ENCODE results near the gene AFF2. TPM values are rescaled to one million over a fixed set of nuclear protein-coding genes. Genes with fewer than 3 reads are reported as not detected.

Gene AFF2
- total RNA-seq, 2 donors from 2014 or later = 7.4 to 16.6 TPM

DNA sequence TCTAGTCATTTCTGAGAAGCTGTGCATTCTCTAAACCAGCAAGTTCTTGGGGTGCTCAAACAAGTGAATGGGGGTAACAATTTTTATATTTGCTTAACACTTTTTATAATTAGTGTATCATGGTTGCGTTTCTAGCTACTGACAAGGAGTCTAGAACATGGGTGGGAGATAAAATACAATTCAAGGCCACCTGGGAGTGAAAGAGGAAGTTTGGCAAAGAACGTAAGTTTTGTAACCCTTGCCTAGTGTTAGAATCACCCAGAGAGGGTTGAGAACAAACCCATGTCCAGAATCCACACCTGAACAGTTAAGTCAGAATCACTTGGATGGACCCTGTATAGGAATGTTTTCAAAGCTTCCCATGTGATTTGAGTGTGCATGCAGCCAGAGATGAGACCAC, 92.7 kb downstream of the AFF2 start:
- TF ChIP-seq, protein P1, sequence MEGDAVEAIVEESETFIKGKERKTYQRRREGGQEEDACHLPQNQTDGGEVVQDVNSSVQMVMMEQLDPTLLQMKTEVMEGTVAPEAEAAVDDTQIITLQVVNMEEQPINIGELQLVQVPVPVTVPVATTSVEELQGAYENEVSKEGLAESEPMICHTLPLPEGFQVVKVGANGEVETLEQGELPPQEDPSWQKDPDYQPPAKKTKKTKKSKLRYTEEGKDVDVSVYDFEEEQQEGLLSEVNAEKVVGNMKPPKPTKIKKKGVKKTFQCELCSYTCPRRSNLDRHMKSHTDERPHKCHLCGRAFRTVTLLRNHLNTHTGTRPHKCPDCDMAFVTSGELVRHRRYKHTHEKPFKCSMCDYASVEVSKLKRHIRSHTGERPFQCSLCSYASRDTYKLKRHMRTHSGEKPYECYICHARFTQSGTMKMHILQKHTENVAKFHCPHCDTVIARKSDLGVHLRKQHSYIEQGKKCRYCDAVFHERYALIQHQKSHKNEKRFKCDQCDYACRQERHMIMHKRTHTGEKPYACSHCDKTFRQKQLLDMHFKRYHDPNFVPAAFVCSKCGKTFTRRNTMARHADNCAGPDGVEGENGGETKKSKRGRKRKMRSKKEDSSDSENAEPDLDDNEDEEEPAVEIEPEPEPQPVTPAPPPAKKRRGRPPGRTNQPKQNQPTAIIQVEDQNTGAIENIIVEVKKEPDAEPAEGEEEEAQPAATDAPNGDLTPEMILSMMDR (IDR thresholded peaks at IDR 0.05) = no peak
- ATAC-seq (ENCODE audit: insufficient number of reproducible peaks, low FRiP score, low read depth) = no peak
- Histone ChIP-seq H3K27ac (no peak overlapping the region), H3K4me3 (no peak overlapping the region), H3K9me3 (no peaks in the 10 kb centered on the region), H3K4me1 (ENCODE audit: control insufficient read depth in 1 of 2, low read depth in 2 of 2) (no peaks in the 10 kb centered on the region), H3K36me3 (no peaks in the 10 kb centered on the region), H3K27me3 (replicated peaks; ENCODE audit: insufficient read depth) (no peaks in the 10 kb centered on the region)
- DNase-seq (ENCODE audit: low spot score) = no peak

DNA sequence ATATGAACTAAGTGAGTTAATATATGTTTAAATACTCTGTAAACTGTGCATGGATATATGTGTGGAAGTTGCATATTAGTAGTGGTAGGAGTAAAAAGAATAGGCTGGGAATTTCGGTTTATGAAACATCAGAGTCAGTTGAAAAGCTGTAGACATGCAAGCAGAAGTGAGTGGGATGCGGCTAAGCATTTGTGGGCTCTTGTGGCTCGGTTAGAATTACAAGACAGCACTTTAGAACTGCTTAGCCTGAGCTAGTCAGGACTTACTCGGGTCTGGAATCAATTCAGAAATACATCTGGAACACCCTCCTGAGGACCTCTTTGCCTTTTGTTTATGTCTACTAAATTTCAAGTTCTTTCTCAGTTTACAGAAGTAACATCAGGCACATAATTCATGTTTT, 93.6 kb downstream of the AFF2 start:
- no peak for DNase-seq (ENCODE audit: low spot score)
- Histone ChIP-seq H3K27me3 (replicated peaks; ENCODE audit: insufficient read depth) (no peaks in the 10 kb centered on the region), H3K4me3 (no peak overlapping the region), H3K27ac (no peak overlapping the region), H3K4me1 (ENCODE audit: control insufficient read depth in 1 of 2, low read depth in 2 of 2) (no peaks in the 10 kb centered on the region), H3K36me3 (no peaks in the 10 kb centered on the region), H3K9me3 (no peaks in the 10 kb centered on the region)
- ATAC-seq (ENCODE audit: insufficient number of reproducible peaks, low FRiP score, low read depth) = no peak
- TF ChIP-seq, protein P1 (IDR thresholded peaks at IDR 0.05) = no peak

DNA sequence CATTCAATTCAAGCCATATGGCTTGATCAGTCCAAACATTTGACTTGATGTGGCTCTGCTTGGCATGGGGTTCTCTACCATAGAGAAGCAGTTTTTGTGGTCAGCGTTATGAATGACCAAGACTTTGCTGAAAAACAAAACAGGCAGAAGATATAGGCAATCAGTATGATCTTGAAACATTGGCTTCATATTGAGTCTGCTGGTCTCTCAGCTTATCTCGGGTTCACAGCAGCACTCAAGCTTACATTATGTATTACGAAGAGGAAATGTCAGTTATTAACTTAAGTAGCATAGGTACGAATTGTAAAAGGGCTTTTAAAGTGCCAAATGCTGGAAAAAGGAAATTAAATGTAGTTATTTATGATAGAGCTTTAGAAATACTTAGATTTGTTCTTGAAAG, 99.0 kb downstream of the AFF2 start:
- ATAC-seq (ENCODE audit: insufficient number of reproducible peaks, low FRiP score, low read depth) (no peak), DNase-seq (ENCODE audit: low spot score) (no peak)
- TF ChIP-seq, protein P1 (IDR thresholded peaks at IDR 0.05) = no peak
- no peaks in the 10 kb centered on the region for H3K27me3 ChIP-seq (replicated peaks; ENCODE audit: insufficient read depth)
- H3K9me3 ChIP-seq = no peaks in the 10 kb centered on the region
- H3K4me3 ChIP-seq = no peak overlapping the region
- H3K4me1 ChIP-seq (ENCODE audit: control insufficient read depth in 1 of 2, low read depth in 2 of 2) = no peaks in the 10 kb centered on the region
- H3K27ac ChIP-seq = no peak overlapping the region
- no peaks in the 10 kb centered on the region for H3K36me3 ChIP-seq

DNA sequence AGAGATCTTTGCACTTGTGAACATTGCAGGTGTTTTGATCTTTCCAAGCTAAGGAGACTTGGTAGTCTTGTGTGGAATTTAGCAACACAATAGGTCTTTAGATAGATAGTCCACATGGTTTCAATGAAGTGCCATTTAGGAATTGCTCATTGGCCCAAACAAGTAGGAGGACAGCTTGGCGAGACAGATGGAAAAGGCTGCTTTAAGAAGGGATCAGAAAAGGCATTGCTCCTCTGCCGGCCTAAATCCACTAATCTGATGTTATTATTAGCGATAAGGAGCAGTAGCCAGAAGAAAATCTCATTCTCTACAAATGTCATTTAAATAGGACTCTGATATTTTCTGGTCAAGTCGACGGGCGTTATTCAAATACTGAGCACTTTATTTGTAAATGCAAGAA, 99.7 kb downstream of the AFF2 start:
- no peaks in the 10 kb centered on the region for H3K27me3 ChIP-seq (replicated peaks; ENCODE audit: insufficient read depth)
- H3K4me1 ChIP-seq (ENCODE audit: control insufficient read depth in 1 of 2, low read depth in 2 of 2) = no peaks in the 10 kb centered on the region
- no peaks in the 10 kb centered on the region for H3K36me3 ChIP-seq
- TF ChIP-seq, protein P1 (IDR thresholded peaks at IDR 0.05) = no peak
- H3K9me3 ChIP-seq = no peaks in the 10 kb centered on the region
- no peak overlapping the region for H3K4me3 ChIP-seq
- DNase-seq (ENCODE audit: low spot score) = no peak
- H3K27ac ChIP-seq = no peak overlapping the region
- no peak for ATAC-seq (ENCODE audit: insufficient number of reproducible peaks, low FRiP score, low read depth)

DNA sequence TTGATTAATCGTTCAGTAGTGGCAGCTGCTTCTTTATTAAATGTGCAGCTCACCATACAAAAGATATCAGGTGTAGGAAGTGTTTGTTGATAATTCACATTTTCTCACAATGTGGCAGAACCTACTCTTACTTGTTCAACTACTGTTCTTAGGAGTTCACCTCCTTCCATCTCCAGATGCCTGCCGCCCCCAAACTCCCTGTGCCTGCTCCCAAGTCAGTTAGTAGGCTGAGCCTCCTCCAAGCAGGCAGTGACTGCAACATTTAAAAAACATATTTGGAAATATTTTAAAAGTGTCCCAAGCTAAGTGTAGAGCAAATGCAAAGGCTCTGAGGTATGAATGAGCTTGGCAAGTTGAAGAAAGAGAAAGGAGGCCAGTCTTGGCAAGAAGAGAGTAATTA, 100.2 kb downstream of the AFF2 start:
- no peak for DNase-seq (ENCODE audit: low spot score)
- Histone ChIP-seq H3K27ac (no peak overlapping the region), H3K4me1 (ENCODE audit: control insufficient read depth in 1 of 2, low read depth in 2 of 2) (no peaks in the 10 kb centered on the region), H3K4me3 (no peak overlapping the region), H3K27me3 (replicated peaks; ENCODE audit: insufficient read depth) (no peaks in the 10 kb centered on the region), H3K9me3 (no peaks in the 10 kb centered on the region), H3K36me3 (no peaks in the 10 kb centered on the region)
- ATAC-seq (ENCODE audit: insufficient number of reproducible peaks, low FRiP score, low read depth) = no peak
- TF ChIP-seq, protein P1 (IDR thresholded peaks at IDR 0.05) = no peak

Measured in thoracic aorta (tissue), 2 donors.